ENCODE measurements around the gene OLIG1.

DNA sequence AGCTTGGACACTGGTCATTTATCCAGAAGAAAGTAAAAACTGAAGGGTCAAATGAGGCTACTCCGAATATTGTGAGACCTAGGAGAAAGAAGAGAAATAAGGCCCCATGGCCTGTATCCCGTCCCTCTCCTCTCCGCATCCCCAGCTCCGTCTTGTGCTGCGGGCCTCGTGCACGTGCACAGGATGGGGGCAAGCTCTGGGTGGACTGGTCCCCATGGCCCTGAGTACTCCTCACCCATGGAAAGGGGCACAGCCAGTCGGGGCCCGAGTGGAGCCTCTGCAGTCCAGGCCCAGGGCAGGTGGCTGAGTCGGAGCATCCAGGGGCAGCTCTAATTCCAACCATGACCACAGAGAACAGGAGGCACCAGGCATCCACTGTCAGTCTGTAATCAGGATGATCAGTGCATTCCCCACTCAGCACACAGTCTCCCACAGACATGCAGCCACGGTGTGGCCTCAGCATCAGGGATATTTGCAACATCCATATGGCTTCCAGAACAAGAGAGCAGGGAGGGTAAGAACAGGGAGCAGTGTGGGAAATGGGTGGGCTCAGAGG, 12.5 kb upstream of the OLIG1 start:
- no peak for TF ChIP-seq POLR2A (IDR thresholded peaks at IDR 0.05)
- TF ChIP-seq, protein P1, sequence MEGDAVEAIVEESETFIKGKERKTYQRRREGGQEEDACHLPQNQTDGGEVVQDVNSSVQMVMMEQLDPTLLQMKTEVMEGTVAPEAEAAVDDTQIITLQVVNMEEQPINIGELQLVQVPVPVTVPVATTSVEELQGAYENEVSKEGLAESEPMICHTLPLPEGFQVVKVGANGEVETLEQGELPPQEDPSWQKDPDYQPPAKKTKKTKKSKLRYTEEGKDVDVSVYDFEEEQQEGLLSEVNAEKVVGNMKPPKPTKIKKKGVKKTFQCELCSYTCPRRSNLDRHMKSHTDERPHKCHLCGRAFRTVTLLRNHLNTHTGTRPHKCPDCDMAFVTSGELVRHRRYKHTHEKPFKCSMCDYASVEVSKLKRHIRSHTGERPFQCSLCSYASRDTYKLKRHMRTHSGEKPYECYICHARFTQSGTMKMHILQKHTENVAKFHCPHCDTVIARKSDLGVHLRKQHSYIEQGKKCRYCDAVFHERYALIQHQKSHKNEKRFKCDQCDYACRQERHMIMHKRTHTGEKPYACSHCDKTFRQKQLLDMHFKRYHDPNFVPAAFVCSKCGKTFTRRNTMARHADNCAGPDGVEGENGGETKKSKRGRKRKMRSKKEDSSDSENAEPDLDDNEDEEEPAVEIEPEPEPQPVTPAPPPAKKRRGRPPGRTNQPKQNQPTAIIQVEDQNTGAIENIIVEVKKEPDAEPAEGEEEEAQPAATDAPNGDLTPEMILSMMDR (IDR thresholded peaks at IDR 0.05 in 4 of 5, conservative IDR thresholded peaks at IDR 0.05 in 1 of 5): no peak

Measured in gastrocnemius medialis (tissue), 4 donors.